HG02678 (cell line): ENCODE measurements around the gene OTOG.
A peak's percentile ranks its signal among the peaks of the same experiment; 100 is the strongest.

Experiments
- ATAC-seq: cut with Tn5 transposase; IDR thresholded peaks from one replicate; pipeline ENCODE4 v1.9.1; 2021; ENCODE audit warnings: mild to moderate bottlenecking, moderate library complexity; ENCODE audit not compliant: unreplicated experiment

The OTOG gene

GRCh38 chr11:17547051-17547577 is at the start of gene OTOG:
TSS of gene OTOG (plus strand) at chr11:17547259. CDS start at chr11:17547373, 114 bp downstream.
- no peak for ATAC-seq

DNA sequence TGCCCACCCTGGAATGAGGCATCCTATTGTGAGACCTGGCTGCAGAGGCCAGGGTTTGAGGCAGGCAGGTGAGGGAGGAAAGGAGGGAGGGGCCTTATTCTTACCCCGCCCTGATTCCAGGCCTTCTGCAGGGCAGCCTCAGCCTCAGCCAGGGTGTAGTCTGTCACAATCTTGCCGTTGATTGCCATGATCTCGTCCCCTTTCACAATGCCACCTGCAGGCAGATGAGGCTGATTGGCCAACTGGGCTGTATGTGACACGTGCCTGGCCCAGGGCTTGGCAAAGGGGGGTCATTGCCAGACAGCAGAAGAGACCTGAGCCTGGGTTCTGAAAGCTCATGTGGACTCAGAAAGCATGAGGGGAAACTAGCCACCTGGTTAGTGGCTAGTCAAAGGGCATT is 49.0 kb upstream of the OTOG start:
- ATAC-seq, result no peak

DNA sequence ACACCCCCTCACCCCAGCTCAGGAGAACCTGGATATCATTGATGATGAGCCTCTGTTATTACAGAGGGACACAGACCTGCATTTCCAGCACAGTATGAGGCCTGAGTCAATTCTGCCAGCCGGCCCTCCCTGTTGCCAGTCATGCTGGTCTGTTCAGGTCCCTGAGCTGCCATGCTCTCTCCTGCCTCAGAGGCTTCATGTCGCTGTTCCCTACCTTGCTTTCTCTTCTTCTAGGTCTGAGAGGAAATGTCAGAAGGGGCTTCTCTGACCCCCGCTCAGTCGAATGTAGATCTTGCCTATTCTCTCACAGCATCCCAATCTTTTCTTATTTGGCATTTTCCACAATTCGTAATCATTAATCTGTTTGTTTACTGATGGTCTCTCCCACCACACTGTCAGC is 48.6 kb upstream of the OTOG start:
- ATAC-seq, result no peak

DNA sequence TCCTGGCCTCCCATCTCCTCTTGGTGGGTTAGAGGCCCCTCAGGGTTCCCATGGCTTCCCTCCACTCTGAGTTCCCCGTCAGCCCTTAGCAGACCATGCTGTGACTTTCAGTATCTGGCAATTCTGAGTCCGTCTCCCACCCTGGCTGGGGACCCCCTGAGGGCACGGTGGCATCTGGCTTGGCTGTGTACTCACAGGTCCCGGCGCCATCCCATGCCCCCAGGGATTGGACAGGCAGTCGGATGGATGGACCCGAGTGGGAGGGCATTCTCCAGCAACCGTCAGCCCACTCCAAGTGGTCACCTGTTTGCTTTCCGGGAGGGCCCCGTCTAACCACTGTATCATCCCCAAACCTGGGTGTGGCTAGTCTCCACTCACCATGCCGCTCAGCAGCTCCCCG is 46.4 kb upstream of the OTOG start:
- ATAC-seq, result no peak

DNA sequence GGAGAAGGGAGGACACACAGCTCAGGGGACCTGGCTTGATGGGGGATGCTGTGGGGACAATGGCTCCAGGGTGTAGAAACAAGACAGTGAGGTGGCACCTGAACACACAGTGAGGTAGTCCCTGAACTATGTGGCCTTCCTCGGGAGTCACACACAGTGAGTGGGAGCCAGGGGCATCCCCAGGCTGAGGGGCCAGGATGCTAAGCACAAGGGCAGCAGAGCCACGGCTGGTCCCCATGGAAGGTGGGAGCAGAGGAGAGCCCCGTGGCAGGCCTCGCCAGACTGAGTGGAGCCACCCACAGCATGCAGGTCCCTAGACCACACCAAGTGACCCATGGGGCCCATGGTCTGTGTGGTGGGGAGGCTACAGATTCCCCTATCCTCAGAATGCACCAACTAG is 44.4 kb upstream of the OTOG start:
- ATAC-seq, result no peak

- ATAC-seq, result peak; percentile 67
Observed at GRCh38 chr11:17504330-17505107, 42.5 kb upstream of the OTOG start.

- ATAC-seq, result no peak
Observed at GRCh38 chr11:17505146-17505545, 41.9 kb upstream of the OTOG start.

- no peak for ATAC-seq
Observed at GRCh38 chr11:17506314-17506713, 40.7 kb upstream of the OTOG start.

GRCh38 chr11:17506942-17507341 is 40.1 kb upstream of the OTOG start:
- peak; percentile 60 for ATAC-seq

GRCh38 chr11:17507773-17508172 is 39.3 kb upstream of the OTOG start:
- ATAC-seq, result no peak

GRCh38 chr11:17508306-17508705 is 38.8 kb upstream of the OTOG start:
- ATAC-seq, result no peak

GRCh38 chr11:17508791-17509190 is 38.3 kb upstream of the OTOG start:
- no peak for ATAC-seq

DNA sequence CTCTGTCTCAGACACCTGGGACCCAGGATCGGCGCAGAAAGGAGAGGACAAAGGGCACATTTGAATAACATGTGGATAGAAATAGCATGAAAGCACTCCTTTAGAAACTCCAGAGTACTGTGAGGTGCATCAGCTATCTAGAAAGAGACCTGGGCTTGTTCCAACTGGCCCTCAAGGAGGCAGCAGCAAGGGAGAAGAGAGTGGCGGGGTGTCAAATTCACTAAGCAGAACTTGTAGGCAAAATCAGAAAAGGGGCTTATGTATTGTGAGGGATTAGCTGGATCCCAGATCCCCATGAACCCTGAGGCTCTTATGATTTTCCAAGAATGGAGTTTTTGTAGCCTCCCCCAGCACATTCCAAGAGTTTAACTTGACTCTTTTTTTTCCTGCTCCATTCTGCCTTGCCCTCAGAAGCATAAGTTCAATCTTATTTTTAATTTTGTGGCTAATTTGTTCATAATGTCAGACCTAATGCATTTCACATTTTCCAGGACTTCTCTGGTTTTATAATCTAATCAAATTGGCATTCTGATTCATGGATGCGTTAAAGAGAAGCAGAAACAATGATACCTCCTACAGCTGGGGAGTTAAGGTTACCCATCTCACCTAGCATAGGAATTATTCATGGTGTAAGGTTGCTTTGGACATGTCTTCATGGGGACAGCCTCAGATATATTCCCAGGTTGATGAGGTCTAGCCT is 36.4 kb upstream of the OTOG start:
- no peak for ATAC-seq

DNA sequence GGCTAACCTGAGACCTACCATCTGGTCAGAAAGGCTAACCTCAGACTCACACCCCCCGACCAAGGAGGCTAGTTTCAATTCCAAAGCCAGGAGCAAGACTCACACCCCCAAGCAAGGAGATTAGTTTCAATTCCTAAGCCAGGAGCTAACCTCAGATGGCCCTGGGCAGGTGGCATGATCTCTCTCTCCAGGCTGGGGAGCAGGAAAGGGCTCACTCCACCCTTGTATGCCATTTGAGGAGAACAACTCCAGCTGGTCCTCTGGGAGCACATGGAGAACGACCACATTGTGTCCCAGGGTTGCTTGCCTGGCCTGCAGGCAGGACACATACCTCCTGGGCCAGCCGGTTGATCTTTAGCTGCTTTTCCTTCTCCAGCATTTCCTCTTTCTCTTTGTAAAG is 35.5 kb upstream of the OTOG start:
- no peak for ATAC-seq

GRCh38 chr11:17512101-17512500 is 35.0 kb upstream of the OTOG start:
- ATAC-seq, result no peak

GRCh38 chr11:17513853-17514252 is 33.2 kb upstream of the OTOG start:
- ATAC-seq, result no peak

DNA sequence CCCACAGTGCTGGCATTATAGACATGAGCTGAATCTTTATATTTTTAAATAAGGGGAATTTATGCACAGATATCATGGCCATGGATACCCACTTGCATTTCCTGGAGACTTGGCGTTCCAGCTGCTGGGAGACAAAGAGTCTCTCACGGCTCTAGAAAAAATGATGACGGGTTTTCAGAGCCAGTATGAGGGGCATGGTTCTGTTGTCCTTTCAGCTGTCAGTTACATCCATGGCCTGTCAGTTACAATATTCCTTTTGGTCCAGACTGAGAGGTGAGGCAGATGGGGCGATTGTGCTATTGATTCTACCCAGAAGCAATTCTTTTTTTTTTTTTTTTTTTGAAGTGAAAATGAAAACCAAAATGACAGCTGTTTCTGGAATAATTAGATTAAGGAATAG is 32.6 kb upstream of the OTOG start:
- ATAC-seq, result no peak

DNA sequence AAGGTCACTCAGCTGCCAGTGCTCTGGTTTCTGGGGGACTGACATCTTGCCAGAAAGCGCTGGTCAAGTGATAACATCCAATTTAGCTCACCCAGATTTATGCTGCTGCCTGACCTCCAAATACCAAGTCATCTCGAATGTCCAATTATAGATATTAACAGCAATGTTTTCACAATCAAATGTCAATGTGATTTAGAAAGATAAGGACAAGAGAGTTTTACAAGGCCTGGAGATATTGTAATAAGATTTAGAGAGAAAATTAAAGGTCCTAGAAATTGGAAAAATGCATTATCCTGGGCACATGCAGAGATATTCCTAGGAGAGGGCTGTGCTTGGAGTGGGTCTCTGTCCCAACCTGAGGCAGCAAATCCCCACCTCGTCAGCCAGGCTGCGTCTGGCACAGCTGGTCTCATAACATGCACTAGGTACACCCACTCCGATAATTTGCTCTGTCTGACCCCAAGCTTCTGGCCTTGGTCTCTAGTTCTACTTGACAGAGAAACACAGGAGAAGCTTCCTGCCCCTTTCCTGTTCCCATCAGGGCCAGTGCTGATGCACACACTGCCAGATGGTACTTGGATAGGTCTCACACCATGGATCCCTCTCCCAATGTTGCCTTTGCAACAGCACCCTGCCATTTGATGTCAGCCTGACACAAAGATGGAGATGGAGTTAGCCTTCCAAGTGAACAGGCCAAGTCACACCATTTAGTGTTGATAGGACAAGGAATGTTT is 31.4 kb upstream of the OTOG start:
- ATAC-seq, result no peak

DNA sequence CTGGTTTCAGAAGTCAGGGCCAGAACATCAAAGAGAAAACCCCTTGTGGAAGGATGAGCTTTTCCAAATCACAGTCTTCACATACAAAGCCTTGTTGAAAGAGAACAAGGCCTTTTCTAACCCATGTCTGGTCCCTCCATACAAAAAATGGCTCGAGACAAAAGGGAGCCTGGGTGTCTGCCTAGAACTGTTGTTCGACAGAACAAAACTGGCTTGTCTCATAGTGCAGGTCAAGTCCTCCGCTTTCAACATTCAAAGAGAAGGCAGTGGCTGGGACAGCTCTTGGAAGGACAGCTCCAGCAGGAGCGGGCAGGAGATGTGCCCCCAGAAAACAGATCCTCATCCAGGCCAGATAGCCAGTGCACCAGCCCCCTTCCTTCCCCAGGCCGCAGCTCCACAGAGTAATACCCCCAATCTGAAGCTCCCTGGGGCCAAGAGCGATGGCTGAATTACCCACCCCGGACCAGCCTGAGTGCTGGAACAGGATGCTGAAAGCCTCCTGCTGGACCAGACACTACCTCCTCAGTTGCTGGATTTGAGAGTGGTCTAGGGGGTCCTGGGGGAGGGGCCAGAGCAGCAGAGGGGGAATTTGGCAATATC is 30.4 kb upstream of the OTOG start:
- ATAC-seq, result no peak

DNA sequence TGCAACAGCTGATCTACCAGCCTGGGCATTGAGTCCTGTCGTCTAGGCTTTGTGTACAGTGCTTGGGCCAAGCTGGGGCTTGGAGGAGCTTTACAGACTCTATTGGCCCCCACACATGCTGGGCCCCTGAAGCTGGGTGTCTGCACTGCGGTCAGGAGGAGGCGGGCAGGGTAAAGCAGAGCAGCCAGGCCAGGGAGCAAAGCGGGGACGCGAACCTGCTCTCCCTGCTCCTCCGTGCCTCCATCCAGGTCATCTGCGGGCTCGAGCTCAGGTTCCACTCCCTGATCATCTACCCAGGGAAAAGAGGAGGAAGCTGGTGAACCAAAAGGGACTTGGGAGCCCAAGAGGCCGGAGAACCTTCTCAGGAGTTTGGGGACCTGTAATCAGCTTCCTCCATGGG is 29.9 kb upstream of the OTOG start:
- no peak for ATAC-seq

DNA sequence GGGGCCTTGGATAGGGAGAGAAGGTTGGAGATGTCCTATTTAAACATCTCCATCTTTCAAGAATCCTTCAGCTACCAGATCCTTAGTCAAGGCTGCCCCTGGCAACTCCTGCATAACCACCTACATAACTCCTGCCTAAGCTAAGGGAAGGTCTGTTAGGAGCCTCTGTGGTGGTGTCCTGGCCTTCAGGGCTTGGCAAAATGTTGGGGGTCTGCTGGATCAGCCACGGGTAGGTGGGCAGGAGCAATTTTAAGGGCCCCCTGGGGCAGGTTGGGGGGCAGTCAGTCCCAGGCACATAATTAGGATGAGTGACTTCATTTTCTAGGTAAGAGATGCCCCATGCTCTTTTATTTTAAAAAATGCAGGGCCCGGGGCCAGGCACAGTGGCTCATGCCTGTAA is 28.7 kb upstream of the OTOG start:
- ATAC-seq, result no peak
